ENCODE data around the gene POLA2. TPM values are rescaled to one million over a fixed set of nuclear protein-coding genes. Genes with fewer than 3 reads are reported as not detected.

POLA2 gene
- total and polyA plus RNA-seq, 9 of the 15 experiments (the other 6 are each of a cell fraction or from before 2014, with no cell fraction given) = 2.7 to 134 (median 44.4) TPM

DNA sequence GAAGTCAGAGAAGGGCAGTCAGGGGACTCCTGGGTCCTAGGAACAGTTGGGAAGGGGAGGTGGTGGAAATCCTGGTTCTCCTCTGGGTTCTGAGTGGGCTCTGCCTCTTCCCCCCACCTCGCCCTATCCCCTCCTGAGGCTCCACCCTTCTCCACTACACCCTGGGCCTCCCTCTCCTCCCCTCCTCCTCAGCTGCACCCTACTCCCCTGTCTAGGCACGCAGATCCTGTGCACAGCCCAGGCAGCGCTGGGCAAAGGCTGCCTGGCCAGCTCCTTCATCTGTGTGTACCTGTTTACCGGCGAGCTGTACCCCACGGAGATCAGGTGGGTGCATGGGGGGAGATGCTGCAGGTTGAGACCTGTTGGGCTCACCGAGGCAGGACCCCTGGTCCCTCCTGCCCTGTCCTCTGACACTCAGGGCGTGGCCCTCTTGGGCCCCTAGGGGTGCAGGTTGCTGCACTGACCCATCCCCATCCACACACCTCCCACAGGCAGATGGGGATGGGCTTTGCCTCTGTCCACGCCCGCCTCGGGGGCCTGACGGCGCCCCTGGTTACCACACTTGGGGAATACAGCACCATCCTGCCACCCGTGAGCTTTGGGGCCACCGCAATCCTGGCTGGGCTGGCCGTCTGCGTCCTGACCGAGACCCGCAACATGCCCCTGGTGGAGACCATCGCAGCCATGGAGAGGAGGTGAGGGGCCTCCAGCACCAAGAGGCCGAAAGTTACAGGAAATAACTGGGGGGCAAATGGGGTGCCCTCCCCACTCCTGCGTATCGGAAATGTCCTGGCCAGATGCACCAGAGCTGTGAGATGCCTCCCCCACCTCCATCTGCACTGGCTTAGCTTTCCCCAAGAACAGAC lies 25.3 kb upstream of the POLA2 start:
- Histone ChIP-seq H3K9ac (ENCODE audit: insufficient read depth in 1 of 2, low read depth in 2 of 2, low read length in 2 of 2) (peak overlapping the region in 1 of 2 experiments; percentile 71; a peak in 2 of 4 replicates), H3K79me2 (ENCODE audit: control insufficient read depth, insufficient read depth, low read length) (no peaks in the 10 kb centered on the region), H4K20me1 (replicated peaks; ENCODE audit: control insufficient read depth, insufficient read depth, low read length) (no peaks in the 10 kb centered on the region), H3K9me3 (replicated peaks; ENCODE audit: control insufficient read depth, insufficient read depth, low read depth, low read length) (no peaks in the 10 kb centered on the region), H3K9me1 (ENCODE audit: control insufficient read depth, insufficient read depth, low read length) (no peaks in the 10 kb centered on the region), H3K36me3 (ENCODE audit: control insufficient read depth, insufficient read depth, low read length) (no peaks in the 10 kb centered on the region), H2AFZ (ENCODE audit: low read depth, low read length) (no peak overlapping the region), H3K4me3 (no peak overlapping the region), H3K27me3 (ENCODE audit: control insufficient read depth in 2 of 2, insufficient read depth in 2 of 2, low read length in 2 of 2) (peaks cover 0 to 10% of the 10 kb centered on the region in 2 experiments; a peak in 1 of 5 replicates), H3K4me1 (replicated peaks in 1 of 2; ENCODE audit: control insufficient read depth in 2 of 2, insufficient read depth in 2 of 2, low read length in 2 of 2) (peaks cover 0 to 11% of the 10 kb centered on the region in 2 experiments; a peak in 2 of 5 replicates), H3K27ac (ENCODE audit: extremely low read depth, low read depth, low read length) (no peak overlapping the region), H3K4me2 (ENCODE audit: insufficient read depth, low read length) (no peak overlapping the region)
- ChIA-PET POLR2A (interaction anchor here (0.5 to 1.2 kb wide), 4 partner anchors 12 to 441 kb away, joined by 3 to 4 read pairs (median 4); no protein-coding TSS in a partner anchor), CTCF (ENCODE audit: low intra/inter-chr PET ratio) (no interaction called here)
- intact Hi-C loops (cut with micrococcal nuclease) (no loop called here), in situ Hi-C loops (cut with MboI) (no loop called here)
- ATAC-seq (peak; percentile 50), DNase-seq (ENCODE audit: extremely low read depth in 1 of 4, low spot score in 3 of 4) (no peak), FAIRE-seq (no peak)
- TF ChIP-seq ZNF253 (CRISPR knock-in tag; conservative IDR thresholded peaks at IDR 0.05) = no peak
- TF ChIP-seq SLC30A9 (CRISPR knock-in tag; IDR thresholded peaks at IDR 0.05) = no peak
- TF ChIP-seq, protein P1, sequence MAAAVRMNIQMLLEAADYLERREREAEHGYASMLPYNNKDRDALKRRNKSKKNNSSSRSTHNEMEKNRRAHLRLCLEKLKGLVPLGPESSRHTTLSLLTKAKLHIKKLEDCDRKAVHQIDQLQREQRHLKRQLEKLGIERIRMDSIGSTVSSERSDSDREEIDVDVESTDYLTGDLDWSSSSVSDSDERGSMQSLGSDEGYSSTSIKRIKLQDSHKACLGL (CRISPR knock-in tag; IDR thresholded peaks at IDR 0.05; ENCODE audit: borderline replicate concordance, poor library complexity, severe bottlenecking) = no peak
- no peak for TF ChIP-seq PRMT5 (CRISPR knock-in tag; IDR thresholded peaks at IDR 0.05)
- no peak for TF ChIP-seq ZC3H11A (IDR thresholded peaks at IDR 0.05; ENCODE audit: low read depth, low read length)
- TF ChIP-seq, protein P2, sequence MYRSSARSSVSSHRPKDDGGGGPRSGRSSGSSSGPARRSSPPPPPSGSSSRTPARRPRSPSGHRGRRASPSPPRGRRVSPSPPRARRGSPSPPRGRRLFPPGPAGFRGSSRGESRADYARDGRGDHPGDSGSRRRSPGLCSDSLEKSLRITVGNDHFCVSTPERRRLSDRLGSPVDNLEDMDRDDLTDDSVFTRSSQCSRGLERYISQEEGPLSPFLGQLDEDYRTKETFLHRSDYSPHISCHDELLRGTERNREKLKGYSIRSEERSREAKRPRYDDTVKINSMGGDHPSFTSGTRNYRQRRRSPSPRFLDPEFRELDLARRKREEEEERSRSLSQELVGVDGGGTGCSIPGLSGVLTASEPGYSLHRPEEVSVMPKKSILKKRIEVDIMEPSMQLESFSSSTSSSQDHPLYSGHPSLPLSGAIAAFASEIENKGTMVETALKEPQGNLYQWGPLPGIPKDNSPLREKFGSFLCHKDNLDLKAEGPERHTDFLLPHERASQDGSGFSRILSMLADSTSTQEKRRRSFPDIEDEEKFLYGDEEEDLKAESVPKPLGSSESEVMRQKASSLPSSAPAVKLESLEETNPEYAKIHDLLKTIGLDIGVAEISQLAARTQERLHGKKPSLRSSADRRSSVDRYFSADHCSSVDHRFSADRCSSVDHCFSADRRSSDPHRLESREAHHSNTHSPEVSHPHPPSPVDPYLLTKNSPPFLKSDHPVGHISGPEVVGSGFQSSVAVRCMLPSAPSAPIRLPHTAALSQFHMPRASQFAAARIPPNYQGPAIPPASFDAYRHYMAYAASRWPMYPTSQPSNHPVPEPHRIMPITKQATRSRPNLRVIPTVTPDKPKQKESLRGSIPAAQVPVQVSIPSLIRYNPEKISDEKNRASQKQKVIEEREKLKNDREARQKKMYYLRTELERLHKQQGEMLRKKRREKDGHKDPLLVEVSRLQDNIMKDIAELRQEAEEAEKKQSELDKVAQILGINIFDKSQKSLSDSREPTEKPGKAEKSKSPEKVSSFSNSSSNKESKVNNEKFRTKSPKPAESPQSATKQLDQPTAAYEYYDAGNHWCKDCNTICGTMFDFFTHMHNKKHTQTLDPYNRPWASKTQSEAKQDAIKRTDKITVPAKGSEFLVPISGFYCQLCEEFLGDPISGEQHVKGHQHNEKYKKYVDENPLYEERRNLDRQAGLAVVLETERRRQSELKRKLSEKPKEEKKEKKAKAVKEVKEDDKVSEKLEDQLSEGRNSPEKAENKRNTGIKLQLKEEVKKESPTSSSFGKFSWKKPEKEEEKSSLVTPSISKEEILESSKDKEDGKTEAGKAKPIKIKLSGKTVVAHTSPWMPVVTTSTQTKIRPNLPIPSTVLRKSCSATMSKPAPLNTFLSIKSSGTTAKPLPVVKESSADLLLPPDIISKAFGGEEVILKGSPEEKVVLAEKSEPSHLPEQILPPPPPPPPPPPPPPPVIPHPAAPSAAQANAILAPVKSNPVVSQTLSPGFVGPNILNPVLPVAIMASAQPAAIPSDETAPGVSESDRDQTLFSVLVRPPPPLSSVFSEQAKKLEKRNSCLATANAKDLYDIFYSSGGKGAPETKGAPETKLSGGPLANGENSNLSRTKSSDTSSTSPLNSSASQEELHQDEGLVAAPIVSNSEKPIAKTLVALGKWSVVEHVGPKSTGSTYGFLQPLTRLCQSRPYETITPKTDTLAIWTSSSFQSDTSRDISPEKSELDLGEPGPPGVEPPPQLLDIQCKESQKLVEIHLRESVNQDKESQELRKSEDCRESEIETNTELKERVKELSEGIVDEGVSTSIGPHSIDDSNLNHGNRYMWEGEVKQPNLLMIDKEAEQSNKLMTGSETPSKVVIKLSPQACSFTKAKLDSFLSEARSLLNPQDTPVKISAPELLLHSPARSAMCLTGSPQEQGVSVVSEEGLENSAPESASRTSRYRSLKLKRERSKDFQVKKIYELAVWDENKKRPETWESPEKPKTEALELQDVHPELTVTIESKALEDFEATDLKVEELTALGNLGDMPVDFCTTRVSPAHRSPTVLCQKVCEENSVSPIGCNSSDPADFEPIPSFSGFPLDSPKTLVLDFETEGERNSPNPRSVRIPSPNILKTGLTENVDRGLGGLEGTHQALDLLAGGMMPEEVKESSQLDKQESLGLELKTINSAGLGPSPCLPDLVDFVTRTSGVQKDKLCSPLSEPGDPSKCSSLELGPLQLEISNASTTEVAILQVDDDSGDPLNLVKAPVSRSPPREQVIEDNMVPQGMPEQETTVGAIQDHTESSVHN (IDR thresholded peaks at IDR 0.05; ENCODE audit: borderline replicate concordance in 1 of 2, low read depth in 1 of 2) = no peak
- no peak for TF ChIP-seq RBM15 (IDR thresholded peaks at IDR 0.05; ENCODE audit: insufficient read depth, low read length)
- TF ChIP-seq BRCA1 (IDR thresholded peaks at IDR 0.05) = no peak
- no peak for TF ChIP-seq BRCA1 (CRISPR knock-in tag; IDR thresholded peaks at IDR 0.05)
- TF ChIP-seq LARP7 (IDR thresholded peaks at IDR 0.05) = no peak
- TF ChIP-seq SAFB (IDR thresholded peaks at IDR 0.05; ENCODE audit: borderline replicate concordance, low read depth, low read length) = no peak
- TF ChIP-seq TRIM24 (IDR thresholded peaks at IDR 0.05) = no peak
- no peak for TF ChIP-seq HCFC1 (IDR thresholded peaks at IDR 0.05; ENCODE audit: low read depth, low read length)
- TF ChIP-seq BACH1 (tag; IDR thresholded peaks at IDR 0.05) = no peak
- no TSS peak for BruUV-seq (replicated peaks)
- WGBS (ENCODE audit: insufficient coverage, low coverage, missing lambda C conversion rate) = 21% methylated on average over 21 of the region's 23 CpGs
